AG04450 (cell line): ENCODE measurements around the gene WNT9B. TPM values are rescaled to one million over a fixed set of nuclear protein-coding genes. Genes with fewer than 3 reads are reported as not detected.

Experiments
- CTCF ChIA-PET: fragments of 300-600, 350-600 bp; formaldehyde crosslinking; extraction: SDS; loops from one replicate; lab custom pipeline; 2022; ENCODE audit warnings: antibody characterized with exemption, inconsistent platforms; lab: Charles Lee
- POLR2A ChIA-PET: fragments of 350-600 bp; formaldehyde crosslinking; extraction: SDS; loops from one replicate; lab custom pipeline; 2021; ENCODE audit warnings: antibody characterized with exemption, inconsistent platforms; lab: Yijun Ruan, JAX
- DNase-seq: peaks from one replicate; pipeline ENCODE4 v3.0.0-alpha.2; 2011; ENCODE audit warnings: low read depth, low spot score
- H3K27ac ChIP-seq: one replicate; pipeline ENCODE4 v1.5.1; 2012; ENCODE audit warnings: low read depth, low read length, control low read depth
- H3K27me3 ChIP-seq: one replicate; pipeline ENCODE4 v1.6.0; 2012; ENCODE audit warnings: low read length; ENCODE audit not compliant: control insufficient read depth, insufficient read depth
- H3K4me3 ChIP-seq: 2 replicates; pipeline ENCODE4 v1.5.1; 2011; ENCODE audit warnings: mild to moderate bottlenecking, low read depth, low read length, control low read depth
- H3K9me3 ChIP-seq: 2 replicates; pipeline ENCODE4 v1.5.1; 2012; ENCODE audit warnings: low read length; ENCODE audit not compliant: control insufficient read depth, insufficient read depth
- polyA plus RNA-seq: library from polyadenylated mRNA; depleted of rRNA; stranded (reverse); fragments of >200 nt; gene quantifications from 2 replicates; pipeline ENCODE4 v1.2.3, GENCODE V29; 2011
- TF ChIP-seq, protein P1 (sequence below): IDR thresholded peaks from 2 replicates; pipeline ENCODE4 v1.5.1; 2011; ENCODE audit warnings: low read depth, low read length, control low read depth, inconsistent platforms

Gene WNT9B
- polyA plus RNA-seq, 1 experiment = not detected

DNA sequence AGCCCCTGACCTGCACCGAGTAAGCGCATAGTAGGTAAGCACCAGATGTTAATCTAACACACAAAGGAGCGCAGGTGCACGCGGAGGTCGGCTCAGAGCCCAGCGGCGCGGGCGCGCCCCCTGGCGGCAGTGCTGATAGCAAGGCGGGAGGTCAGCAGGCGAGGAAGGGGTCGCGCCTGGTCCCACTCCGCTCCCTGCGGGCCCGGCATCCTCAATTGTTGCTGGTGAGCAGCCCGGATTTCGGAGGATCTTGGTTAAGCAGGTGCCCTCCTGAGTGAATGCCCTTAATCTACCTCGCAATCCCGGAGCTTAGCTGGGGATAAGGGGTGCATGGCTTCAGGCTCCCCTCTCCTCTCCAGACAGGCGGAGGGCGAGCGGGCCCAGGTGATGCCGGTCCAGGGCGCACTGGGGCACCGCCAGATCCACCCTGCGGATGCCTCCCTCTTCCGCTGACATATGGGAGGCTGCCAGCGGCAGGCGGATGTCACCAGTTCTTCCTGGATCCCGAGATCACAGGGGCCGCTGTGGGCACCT is 28.9 kb upstream of the WNT9B start:
- ChIA-PET CTCF (interaction anchor here (1.2 kb wide), 1 partner anchor 10 kb away, joined by 3 read pairs; no protein-coding TSS in a partner anchor), POLR2A (no interaction called here)
- TF ChIP-seq, protein P1, sequence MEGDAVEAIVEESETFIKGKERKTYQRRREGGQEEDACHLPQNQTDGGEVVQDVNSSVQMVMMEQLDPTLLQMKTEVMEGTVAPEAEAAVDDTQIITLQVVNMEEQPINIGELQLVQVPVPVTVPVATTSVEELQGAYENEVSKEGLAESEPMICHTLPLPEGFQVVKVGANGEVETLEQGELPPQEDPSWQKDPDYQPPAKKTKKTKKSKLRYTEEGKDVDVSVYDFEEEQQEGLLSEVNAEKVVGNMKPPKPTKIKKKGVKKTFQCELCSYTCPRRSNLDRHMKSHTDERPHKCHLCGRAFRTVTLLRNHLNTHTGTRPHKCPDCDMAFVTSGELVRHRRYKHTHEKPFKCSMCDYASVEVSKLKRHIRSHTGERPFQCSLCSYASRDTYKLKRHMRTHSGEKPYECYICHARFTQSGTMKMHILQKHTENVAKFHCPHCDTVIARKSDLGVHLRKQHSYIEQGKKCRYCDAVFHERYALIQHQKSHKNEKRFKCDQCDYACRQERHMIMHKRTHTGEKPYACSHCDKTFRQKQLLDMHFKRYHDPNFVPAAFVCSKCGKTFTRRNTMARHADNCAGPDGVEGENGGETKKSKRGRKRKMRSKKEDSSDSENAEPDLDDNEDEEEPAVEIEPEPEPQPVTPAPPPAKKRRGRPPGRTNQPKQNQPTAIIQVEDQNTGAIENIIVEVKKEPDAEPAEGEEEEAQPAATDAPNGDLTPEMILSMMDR = peak; percentile 59
- Histone ChIP-seq H3K27ac (no peak overlapping the region), H3K9me3 (peaks cover 5% of the 10 kb centered on the region; the same call in 1 of the 2 replicates), H3K4me3 (no peak overlapping the region), H3K27me3 (peaks cover 75% of the 10 kb centered on the region)
- DNase-seq = no peak

DNA sequence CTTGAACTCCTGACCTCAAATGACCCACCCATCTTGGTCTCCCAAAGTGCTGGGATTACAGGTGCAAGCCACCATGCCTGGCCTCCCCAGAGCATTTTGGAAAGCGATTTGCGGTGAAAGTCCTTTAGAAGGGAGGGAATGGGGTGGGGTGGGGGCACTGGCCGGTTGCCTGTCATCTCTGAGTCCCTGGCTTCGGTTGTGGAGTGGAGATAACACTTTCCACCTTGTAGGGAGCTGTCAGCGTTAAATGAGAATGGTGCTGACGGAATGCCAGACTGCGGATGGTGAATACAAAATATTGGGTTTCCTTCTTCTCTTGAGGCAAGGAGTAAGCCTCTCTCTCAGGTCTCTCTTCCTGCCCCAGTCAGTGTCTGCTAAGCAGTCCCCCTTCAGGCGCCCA is 27.7 kb upstream of the WNT9B start:
- no peak overlapping the region for H3K4me3 ChIP-seq
- ChIA-PET CTCF (interaction anchor here (1.2 kb wide), 1 partner anchor 11 kb away, joined by 3 read pairs; no protein-coding TSS in a partner anchor), POLR2A (no interaction called here)
- peaks cover 69% of the 10 kb centered on the region for H3K27me3 ChIP-seq
- TF ChIP-seq, protein P1 = no peak
- DNase-seq = no peak
- peaks cover 5% of the 10 kb centered on the region; the same call in 1 of the 2 replicates for H3K9me3 ChIP-seq
- H3K27ac ChIP-seq = no peak overlapping the region

DNA sequence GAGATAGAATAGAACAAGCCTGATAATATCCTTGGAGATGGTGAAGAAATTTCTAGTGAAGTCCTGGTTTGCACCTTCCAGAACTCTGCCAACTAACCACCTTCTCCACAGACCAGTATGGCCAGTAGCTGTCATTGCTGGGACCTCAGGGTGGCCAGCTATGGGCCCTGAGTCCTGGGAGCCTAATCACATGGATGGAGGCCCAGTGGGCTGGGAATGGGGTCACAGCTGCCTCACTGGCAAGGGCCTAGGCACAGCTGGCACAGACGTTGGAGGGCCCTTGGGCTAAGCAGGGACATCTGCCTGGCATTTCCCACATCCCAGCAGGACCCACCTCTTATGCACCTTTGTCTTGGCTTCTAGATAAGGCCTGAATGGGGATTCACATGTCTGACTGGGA is 25.3 kb upstream of the WNT9B start:
- H3K4me3 ChIP-seq = no peak overlapping the region
- H3K27me3 ChIP-seq = peaks cover 53% of the 10 kb centered on the region
- ChIA-PET POLR2A (no interaction called here), CTCF (interaction anchor here (0.7 to 2.5 kb wide), 2 partner anchors 9 to 51 kb away, joined by 3 to 14 read pairs; no protein-coding TSS in a partner anchor)
- H3K9me3 ChIP-seq = peaks cover 5% of the 10 kb centered on the region; the same call in 1 of the 2 replicates
- TF ChIP-seq, protein P1 = no peak
- no peak for DNase-seq
- H3K27ac ChIP-seq = no peak overlapping the region

DNA sequence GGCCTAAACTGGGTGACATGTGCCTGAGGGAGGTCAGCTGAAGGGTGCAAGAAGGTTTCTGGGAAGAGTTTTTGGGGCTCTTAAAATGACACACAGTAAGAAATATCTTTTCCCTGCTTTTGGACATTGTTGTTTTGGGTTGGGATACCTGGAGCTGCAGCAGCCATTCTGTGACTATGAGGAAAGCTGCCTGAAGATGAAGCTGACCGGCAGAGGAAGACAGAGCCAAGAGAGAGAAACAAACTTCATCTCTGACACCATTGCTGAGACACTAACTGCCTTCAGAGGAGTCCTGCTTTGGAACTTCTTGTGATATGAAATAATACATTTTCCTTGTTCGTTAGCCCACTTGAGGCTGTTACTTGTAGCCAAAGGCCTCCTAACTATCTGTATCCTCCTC is 24.1 kb upstream of the WNT9B start:
- no peak overlapping the region for H3K4me3 ChIP-seq
- POLR2A ChIA-PET = no interaction called here
- TF ChIP-seq, protein P1 = no peak
- CTCF ChIA-PET = interaction anchor here (2.5 kb wide), 1 partner anchor 8 kb away, joined by 14 read pairs; no protein-coding TSS in a partner anchor
- H3K27me3 ChIP-seq = peaks cover 45% of the 10 kb centered on the region
- no peak for DNase-seq
- peaks cover 2% of the 10 kb centered on the region; the same call in 1 of the 2 replicates for H3K9me3 ChIP-seq
- no peak overlapping the region for H3K27ac ChIP-seq

DNA sequence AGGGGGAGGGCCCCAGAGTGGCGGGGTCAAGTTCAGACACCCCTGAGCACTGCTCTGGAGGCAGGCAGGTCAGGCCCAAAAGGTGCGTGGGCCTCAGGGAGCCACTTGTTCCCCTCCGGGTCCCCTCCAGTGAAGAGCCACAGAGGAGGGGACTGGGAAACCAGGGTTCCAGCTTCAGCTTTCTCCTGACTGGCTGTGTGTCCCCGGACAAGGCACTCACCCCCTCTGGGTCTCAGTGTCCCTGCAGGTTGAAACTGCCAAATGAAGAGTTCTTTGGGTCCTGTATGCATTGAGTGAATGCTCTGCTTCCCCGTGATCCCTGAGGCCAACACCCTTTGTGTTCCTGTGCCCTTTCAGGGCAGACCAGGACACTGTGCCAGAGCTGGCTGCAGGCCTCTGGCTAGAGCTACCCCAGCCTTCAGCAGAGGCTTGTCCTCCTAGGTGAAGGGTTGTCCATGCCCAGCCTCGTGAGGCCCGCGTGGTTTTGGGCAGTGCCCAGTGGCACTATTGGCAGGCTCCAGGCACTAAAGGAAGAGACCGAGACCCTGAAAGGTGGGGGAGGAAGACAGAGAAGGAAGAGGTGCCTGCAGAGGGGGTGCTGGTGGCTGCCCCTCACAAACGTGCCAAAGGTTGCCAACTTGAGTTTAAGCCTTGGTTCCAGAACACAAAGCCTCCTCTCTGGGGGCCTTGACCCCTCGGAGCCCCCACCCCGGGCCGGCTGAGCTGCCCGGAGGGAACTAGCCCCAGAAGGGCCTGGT is 19.6 kb upstream of the WNT9B start:
- ChIA-PET POLR2A (no interaction called here), CTCF (interaction anchor here (2.3 kb wide), 1 partner anchor 10 kb away, joined by 14 read pairs; no protein-coding TSS in a partner anchor)
- no peak for DNase-seq
- no peak overlapping the region for H3K4me3 ChIP-seq
- TF ChIP-seq, protein P1 = no peak
- H3K27ac ChIP-seq = no peak overlapping the region
- H3K9me3 ChIP-seq = no peaks in the 10 kb centered on the region
- H3K27me3 ChIP-seq = peaks cover 24% of the 10 kb centered on the region
